GM12878 (cell line): Measurements from ENCODE around the gene SORBS1. TPM values are rescaled to one million over a fixed set of nuclear protein-coding genes. Genes with fewer than 3 reads are reported as not detected.

Experiments used
- BACH1 ChIP-seq: fragments of 450-650 bp; IDR thresholded peaks from 2 replicates; pipeline ENCODE4 v1.6.1; 2017; ENCODE audit warnings: mild to moderate bottlenecking, borderline replicate concordance
- CTCF ChIP-seq, 3 experiments: IDR thresholded peaks in 2 of 3; conservative IDR thresholded peaks in 1 of 3; 2 replicates each; pipeline ENCODE4 v1.5.1; 2011; ENCODE audit warnings: low read depth in 3 of 3, low read length in 3 of 3, mild to moderate bottlenecking in 3 of 3, control low read depth in 2 of 3, moderate library complexity in 2 of 3, inconsistent platforms in 1 of 3, mixed read lengths in 1 of 3; ENCODE audit not compliant: control insufficient read depth in 2 of 3, insufficient read depth in 1 of 3; ENCODE audit errors: extremely low read depth in 1 of 3
- E4F1 ChIP-seq: fragments of 450-650 bp; IDR thresholded peaks from 2 replicates; pipeline ENCODE4 v1.6.1; 2018; ENCODE audit warnings: borderline replicate concordance, mild to moderate bottlenecking; ENCODE audit not compliant: partially characterized antibody
- ETV6 ChIP-seq, 2 experiments: fragments of 450-650 bp in 1 of 2; IDR thresholded peaks in 1 of 2; conservative IDR thresholded peaks in 1 of 2; 2 replicates each; pipeline ENCODE4 v1.6.1; 2014; ENCODE audit warnings: antibody characterized with exemption in 1 of 2, borderline replicate concordance in 1 of 2, low read depth in 1 of 2, mild to moderate bottlenecking in 1 of 2, moderate library complexity in 1 of 2
- FOXK2 ChIP-seq: fragments of 450-650 bp; IDR thresholded peaks from 2 replicates; pipeline ENCODE4 v1.6.1; 2017; ENCODE audit warnings: mild to moderate bottlenecking, moderate library complexity
- MLLT1 ChIP-seq: fragments of 450-650 bp; IDR thresholded peaks from 2 replicates; pipeline ENCODE4 v1.6.1; 2016; ENCODE audit warnings: mild to moderate bottlenecking
- MYC ChIP-seq: IDR thresholded peaks from 2 replicates; pipeline ENCODE4 v1.6.1; 2011; ENCODE audit warnings: mild to moderate bottlenecking, low read length, moderate library complexity, inconsistent platforms; ENCODE audit not compliant: insufficient read depth, insufficient replicate concordance, insufficient read length, severe bottlenecking
- NR2F1 ChIP-seq: fragments of 450-650 bp; conservative IDR thresholded peaks from 2 replicates; pipeline ENCODE4 v1.6.1; 2017; ENCODE audit warnings: mild to moderate bottlenecking
- POLR2A ChIP-seq: IDR thresholded peaks from 2 replicates; pipeline ENCODE4 v1.6.1; 2011; ENCODE audit warnings: low read depth, mild to moderate bottlenecking, low read length
- POLR2AphosphoS2 ChIP-seq: IDR thresholded peaks from 2 replicates; pipeline ENCODE4 v1.6.1; 2011; ENCODE audit warnings: low read depth, mild to moderate bottlenecking, low read length, improper control_type of control experiment, moderate library complexity
- POU2F2 ChIP-seq: IDR thresholded peaks from 3 replicates; pipeline ENCODE4 v1.6.1; 2011; ENCODE audit warnings: low read depth, mild to moderate bottlenecking, low read length, borderline replicate concordance
- RAD51 ChIP-seq: fragments of 450-650 bp; IDR thresholded peaks from 2 replicates; pipeline ENCODE4 v1.6.1; 2016; ENCODE audit warnings: moderate library complexity, mild to moderate bottlenecking, inconsistent platforms
- RB1 ChIP-seq: fragments of 450-650 bp; formaldehyde crosslinking; IDR thresholded peaks from 2 replicates; pipeline ENCODE4 v1.6.1; 2017; ENCODE audit warnings: mild to moderate bottlenecking, borderline replicate concordance
- SMAD1 ChIP-seq: fragments of 450-650 bp; IDR thresholded peaks from 2 replicates; pipeline ENCODE4 v1.6.1; 2018; ENCODE audit warnings: mild to moderate bottlenecking, low read depth; ENCODE audit not compliant: partially characterized antibody
- SMARCA5 ChIP-seq: fragments of 450-650 bp; IDR thresholded peaks from 2 replicates; pipeline ENCODE4 v1.6.1; 2017; ENCODE audit warnings: mild to moderate bottlenecking
- SUPT20H ChIP-seq: IDR thresholded peaks from 2 replicates; pipeline ENCODE4 v1.6.1; 2011; ENCODE audit warnings: low read depth, mild to moderate bottlenecking, low read length, moderate library complexity, borderline replicate concordance; ENCODE audit not compliant: control insufficient read depth
- TCF3 ChIP-seq: IDR thresholded peaks from 2 replicates; pipeline ENCODE4 v1.6.1; 2012; ENCODE audit warnings: low read depth, mild to moderate bottlenecking, low read length, borderline replicate concordance; ENCODE audit not compliant: insufficient read depth
- ZNF687 ChIP-seq: fragments of 450-650 bp; IDR thresholded peaks from 2 replicates; pipeline ENCODE4 v1.6.1; 2017; ENCODE audit warnings: mild to moderate bottlenecking, moderate library complexity
- polyA plus RNA-seq, 11 experiments: library from polyadenylated mRNA; depleted of rRNA in 4 of 11; unstranded in 6 of 11; stranded (reverse) in 5 of 11; fragments of >200 nt; fragmentation: Nextera tagmentation in 4 of 11; fragmentation: Illumina TruSeq in 1 of 11; extraction: Ambion mirVana in 4 of 11; extraction: Trizol in 1 of 11; gene quantifications; 1 replicate in 1 of 11; 2 replicates in 10 of 11; pipeline versions ENCODE4 v1.2.1 to v1.2.3, GENCODE V29; 2011 to 2016; ENCODE audit warnings: inconsistent platforms in 2 of 11, missing spikeins in 2 of 11, low read depth in 1 of 11
- total RNA-seq, 4 experiments: library from RNA; depleted of rRNA in 3 of 4; stranded (reverse); fragments of >200 nt in 3 of 4; fragmentation: Illumina TruSeq in 1 of 4; extraction: Trizol in 1 of 4; gene quantifications; 2 replicates each; pipeline versions ENCODE4 v1.2.1 to v1.2.3, GENCODE V29; 2013 to 2021

The SORBS1 gene
- total and polyA plus RNA-seq, 10 of the 15 experiments (the other 5 are each of a cell fraction or from before 2014, with no cell fraction given), result 0.13 to 0.75 (median 0.39) TPM

GRCh38 chr10:95290461-95291364, 270.5 kb downstream of the SORBS1 start, which contains the start of gene PDLIM1 (continued):
- TF ChIP-seq CTCF (IDR thresholded peaks at IDR 0.05 in 2 of 3, conservative IDR thresholded peaks at IDR 0.05 in 1 of 3; ENCODE audit: control insufficient read depth in 2 of 3, extremely low read depth in 1 of 3, insufficient read depth in 1 of 3, low read depth in 3 of 3, low read length in 3 of 3), result peak; percentile 21 to 30 (median 27); a peak in 5 of 6 replicates
- peak; percentile 64; the same call in 1 of the 2 replicates for TF ChIP-seq NR2F1
- no peak for TF ChIP-seq MYC
- peak; percentile 74 for TF ChIP-seq TCF3
- no peak for TF ChIP-seq MLLT1
- TF ChIP-seq SMARCA5, result peak; percentile 92
- TF ChIP-seq SMAD1, result no peak
- TF ChIP-seq SUPT20H, result no peak
- TF ChIP-seq ZNF687, result peak; percentile 97
- TF ChIP-seq RB1, result peak; percentile 65; the same call in 1 of the 2 replicates
- TF ChIP-seq FOXK2, result no peak
- TF ChIP-seq BACH1, result 0 out of 2 replicates have a peak, but pooled peaks have one; percentile 53
- TF ChIP-seq POLR2A, result peak; percentile 96
- no peak for TF ChIP-seq RAD51
- TF ChIP-seq POU2F2, result peak; percentile 40; the same call in 1 of the 3 replicates
- TF ChIP-seq ETV6 (conservative IDR thresholded peaks at IDR 0.05 in 1 of 2, IDR thresholded peaks at IDR 0.05 in 1 of 2; ENCODE audit: borderline replicate concordance in 1 of 2, low read depth in 1 of 2), result 0 out of 4 replicates have a peak, but pooled peaks of 1 of the 2 experiments have one; percentile 16
- no peak for TF ChIP-seq E4F1
- peak; percentile 85 for TF ChIP-seq POLR2AphosphoS2
